HCT116 (cell line): ENCODE results near the gene KIAA0930. TPM values are rescaled to one million over a fixed set of nuclear protein-coding genes. Genes with fewer than 3 reads are reported as not detected.

Experiments used
- ATAC-seq: fragments of 200-7000 bp; cut with Tn5 transposase; 2 replicates; pipeline ENCODE4 v1.9.1; 2020; ENCODE audit warnings: mild to moderate bottlenecking, moderate library complexity
- BruUV-seq: library from RNA; stranded (reverse); fragments of 400-500 nt; replicated peaks from 2 replicates; lab custom pipeline; 2021; lab: Mats Ljungman, UMichigan
- CTCF ChIA-PET: fragments of 300-600 bp; sonication (Branson Sonifier 250); formaldehyde crosslinking; loops from one replicate; lab custom pipeline; 2021; ENCODE audit warnings: antibody characterized with exemption; lab: Charles Lee
- POLR2A ChIA-PET: fragments of 300-600, 350-600 bp; sonication (Branson Sonifier 250); formaldehyde crosslinking; loops from one replicate; lab custom pipeline; 2021; ENCODE audit warnings: antibody characterized with exemption; lab: Charles Lee
- RAD21 ChIA-PET, 2 experiments: fragments of 300-600 bp; sonication (Branson Sonifier 250); formaldehyde crosslinking; loops; one replicate each; lab custom pipeline; 2023; ENCODE audit warnings: low total read pairs in 2 of 2; ENCODE audit not compliant: uncharacterized antibody in 2 of 2, unreplicated experiment in 2 of 2, low non-redundant PET in 1 of 2; lab: Charles Lee
- DNase-seq: peaks from one replicate; pipeline ENCODE4 v3.0.0-alpha.2; 2010; ENCODE audit warnings: low read depth, low spot score
- H2AFZ ChIP-seq: fragments of 200-600 bp; shearing (Covaris generic), sonication (generic); 2 replicates; pipeline ENCODE4 v1.6.1; 2017; ENCODE audit warnings: low read depth, mixed run types, mixed read lengths, antibody characterized with exemption, low read length; ENCODE audit not compliant: poor library complexity, severe bottlenecking
- H3K27ac ChIP-seq: 2 replicates; pipeline ENCODE4 v1.5.1; 2012; ENCODE audit warnings: low read depth, low read length
- H3K27me3 ChIP-seq: fragments of 200-600 bp; sonication (generic); 2 replicates; pipeline ENCODE4 v1.6.1; 2016; ENCODE audit warnings: mixed run types, low read length, mixed read lengths; ENCODE audit not compliant: insufficient read depth
- H3K36me3 ChIP-seq, 2 experiments: fragments of 200-500 bp in 1 of 2; fragments of 200-600 bp in 1 of 2; sonication (Bioruptor generic) in 1 of 2; sonication (generic) in 1 of 2; 2 replicates each; pipeline versions ENCODE4 v1.5.1 to v1.6.1; 2014 to 2016; ENCODE audit warnings: low read length in 2 of 2, inconsistent platforms in 1 of 2, mixed read lengths in 1 of 2, mixed run types in 1 of 2; ENCODE audit not compliant: insufficient read depth in 2 of 2, control insufficient read depth in 1 of 2
- H3K4me1 ChIP-seq, 2 experiments: fragments of 200-600 bp in 1 of 2; sonication (generic) in 1 of 2; 2 replicates each; pipeline versions ENCODE4 v1.5.1 to v1.6.1; 2012 to 2017; ENCODE audit warnings: low read length in 2 of 2, inconsistent platforms in 1 of 2, mild to moderate bottlenecking in 1 of 2, mixed read lengths in 1 of 2, mixed run types in 1 of 2, moderate library complexity in 1 of 2; ENCODE audit not compliant: insufficient read depth in 2 of 2, control insufficient read depth in 1 of 2
- H3K4me2 ChIP-seq: fragments of 200-600 bp; sonication (generic); 2 replicates; pipeline ENCODE4 v1.6.1; 2017; ENCODE audit warnings: mixed run types, low read length, mixed read lengths
- H3K4me3 ChIP-seq, 2 experiments: fragments of 200-600 bp in 1 of 2; sonication (generic) in 1 of 2; replicated peaks in 1 of 2; 2 replicates each; pipeline ENCODE4 v1.5.1; 2011 to 2016; ENCODE audit warnings: low read length in 2 of 2, control low read depth in 1 of 2, low read depth in 1 of 2, mild to moderate bottlenecking in 1 of 2, mixed read lengths in 1 of 2, mixed run types in 1 of 2
- H3K79me2 ChIP-seq: fragments of 200-600 bp; sonication (generic); 2 replicates; pipeline ENCODE4 v1.6.1; 2017; ENCODE audit warnings: mild to moderate bottlenecking, mixed run types, low read length, moderate library complexity, mixed read lengths; ENCODE audit not compliant: insufficient read depth
- H3K9ac ChIP-seq: fragments of 200-600 bp; sonication (generic); 2 replicates; pipeline ENCODE4 v1.6.1; 2016; ENCODE audit warnings: low read length, mixed read lengths
- H3K9me2 ChIP-seq: fragments of 200-600 bp; sonication (generic), shearing (Covaris generic); 2 replicates; pipeline ENCODE4 v1.6.1; 2017; ENCODE audit warnings: mixed run types, mild to moderate bottlenecking, moderate library complexity; ENCODE audit not compliant: insufficient read depth
- H3K9me3 ChIP-seq, 2 experiments: fragments of 200-500 bp in 1 of 2; fragments of 200-600 bp in 1 of 2; sonication (Bioruptor generic) in 1 of 2; sonication (generic) in 1 of 2; 2 replicates each; pipeline ENCODE4 v1.6.1; 2014 to 2017; ENCODE audit warnings: low read length in 2 of 2, mixed read lengths in 2 of 2, inconsistent platforms in 1 of 2, low read depth in 1 of 2, mild to moderate bottlenecking in 1 of 2, mixed run types in 1 of 2, moderate library complexity in 1 of 2; ENCODE audit not compliant: control insufficient read depth in 1 of 2, insufficient read depth in 1 of 2
- H4K20me1 ChIP-seq: fragments of 200-600 bp; sonication (generic), shearing (Covaris generic); 2 replicates; pipeline ENCODE4 v1.6.1; 2017; ENCODE audit warnings: mixed run types, mild to moderate bottlenecking, moderate library complexity; ENCODE audit not compliant: insufficient read depth
- CBX3 ChIP-seq: IDR thresholded peaks from 2 replicates; pipeline ENCODE4 v1.6.1; 2012; ENCODE audit warnings: low read depth
- CEBPB ChIP-seq: IDR thresholded peaks from 2 replicates; pipeline ENCODE4 v1.6.1; 2012; ENCODE audit warnings: low read depth
- EGR1 ChIP-seq: IDR thresholded peaks from 2 replicates; pipeline ENCODE4 v1.6.1; 2012; ENCODE audit warnings: low read depth
- EZH2 ChIP-seq: fragments of 200-600 bp; sonication (generic); IDR thresholded peaks from 2 replicates; pipeline ENCODE4 v1.6.1; 2017; ENCODE audit warnings: antibody characterized with exemption, mixed run types
- EZH2phosphoT487 ChIP-seq: fragments of 200-600 bp; IDR thresholded peaks from 2 replicates; pipeline ENCODE4 v1.6.1; 2018; ENCODE audit warnings: antibody characterized with exemption, borderline replicate concordance
- FOSL1 ChIP-seq: IDR thresholded peaks from 2 replicates; pipeline ENCODE4 v1.6.1; 2012; ENCODE audit warnings: low read depth
- JUND ChIP-seq: IDR thresholded peaks from 2 replicates; pipeline ENCODE4 v1.6.1; 2012
- POLR2A ChIP-seq: IDR thresholded peaks from 2 replicates; pipeline ENCODE4 v1.7.0; 2011; ENCODE audit warnings: borderline replicate concordance; ENCODE audit not compliant: insufficient read depth, insufficient read length; ENCODE audit errors: extremely low read depth
- POLR2AphosphoS5 ChIP-seq: IDR thresholded peaks from 2 replicates; pipeline ENCODE4 v1.6.1; 2011; ENCODE audit warnings: mild to moderate bottlenecking, low read depth, low read length, moderate library complexity
- RAD21 ChIP-seq: IDR thresholded peaks from 2 replicates; pipeline ENCODE4 v1.6.1; 2012; ENCODE audit warnings: low read depth, mild to moderate bottlenecking
- SIN3A ChIP-seq: IDR thresholded peaks from 2 replicates; pipeline ENCODE4 v1.6.1; 2012; ENCODE audit warnings: low read depth
- SP1 ChIP-seq: IDR thresholded peaks from 2 replicates; pipeline ENCODE4 v1.6.1; 2012; ENCODE audit warnings: low read depth
- SRF ChIP-seq: IDR thresholded peaks from 2 replicates; pipeline ENCODE4 v1.6.1; 2012; ENCODE audit warnings: low read depth
- YY1 ChIP-seq: IDR thresholded peaks from 2 replicates; pipeline ENCODE4 v1.6.1; 2011; ENCODE audit warnings: low read length, low read depth, moderate library complexity, mild to moderate bottlenecking; ENCODE audit not compliant: insufficient replicate concordance; ENCODE audit errors: extremely low read depth
- ZFX ChIP-seq: fragments of 450-650 bp; IDR thresholded peaks from 2 replicates; pipeline ENCODE4 v1.6.1; 2017
- ZNF274 ChIP-seq: fragments of 200-500 bp; sonication (Bioruptor generic); IDR thresholded peaks from 2 replicates; pipeline ENCODE4 v1.6.1; 2014; ENCODE audit warnings: mild to moderate bottlenecking, low read depth, low read length, inconsistent platforms
- intact Hi-C: fragments of 100-400 bp; cut with micrococcal nuclease; formaldehyde crosslinking; loops from 2 replicates; pipeline ENCODE4 v1.10.0; 2022
- total RNA-seq: library from RNA; stranded (reverse); gene quantifications from one replicate; pipeline ENCODE4 v1.2.1, GENCODE V29; 2021; ENCODE audit not compliant: unreplicated experiment
- TF ChIP-seq, protein P1 (sequence below): IDR thresholded peaks from 2 replicates; pipeline ENCODE4 v1.6.1; 2012
- TF ChIP-seq, protein P2 (sequence below): IDR thresholded peaks from 2 replicates; pipeline ENCODE4 v1.6.1; 2012; ENCODE audit warnings: low read depth
- TF ChIP-seq, protein P3 (sequence below): IDR thresholded peaks from 2 replicates; pipeline ENCODE4 v1.6.1; 2011; ENCODE audit warnings: mild to moderate bottlenecking, low read length, moderate library complexity; ENCODE audit not compliant: insufficient replicate concordance; ENCODE audit errors: extremely low read depth
- TF ChIP-seq, protein P4 (sequence below), 3 experiments: fragments of 200-600 bp in 1 of 3; sonication (generic) in 1 of 3; IDR thresholded peaks in 2 of 3; conservative IDR thresholded peaks in 1 of 3; 2 replicates each; pipeline ENCODE4 v1.5.1; 2012 to 2017; ENCODE audit warnings: low read depth in 2 of 3, low read length in 2 of 3, antibody characterized with exemption in 1 of 3, borderline replicate concordance in 1 of 3, control low read depth in 1 of 3, mild to moderate bottlenecking in 1 of 3, mixed read lengths in 1 of 3, mixed run types in 1 of 3, moderate library complexity in 1 of 3; ENCODE audit not compliant: insufficient read depth in 1 of 3

KIAA0930 gene
- total RNA-seq, 1 experiment from 2014 or later: 60.9 TPM

DNA sequence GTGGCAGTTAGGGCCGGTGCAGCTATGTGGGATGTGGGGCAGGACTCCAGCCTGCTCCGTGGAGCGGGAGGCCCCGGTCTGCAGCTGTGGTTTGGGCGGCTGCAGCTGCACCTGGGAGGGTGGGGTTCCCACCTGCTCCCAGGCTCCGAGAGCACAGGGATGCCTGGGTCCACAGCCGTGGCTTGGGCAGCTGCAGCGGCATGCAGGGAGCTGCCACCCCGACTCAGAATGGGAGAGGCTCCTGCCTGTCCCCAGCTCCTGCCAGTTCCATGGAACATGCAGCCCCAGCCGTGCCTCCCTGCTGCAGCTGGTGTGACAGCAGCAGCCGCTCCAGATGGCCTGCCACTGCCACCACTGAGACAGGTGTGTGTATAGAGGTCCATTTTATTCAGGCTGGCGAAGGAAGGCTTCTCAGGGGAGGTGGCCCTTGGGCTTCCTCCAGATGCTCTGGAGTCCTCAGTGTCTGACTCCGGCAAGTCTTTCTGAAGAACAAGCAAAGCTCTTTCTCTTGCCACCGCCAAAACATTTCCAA is 22.3 kb upstream of the KIAA0930 start:
- Histone ChIP-seq H3K27ac (no peak overlapping the region), H3K9me2 (no peaks in the 10 kb centered on the region), H3K4me1 (peaks cover 8 to 22% of the 10 kb centered on the region in 2 experiments; a peak in 3 of 4 replicates), H3K36me3 (no peaks in the 10 kb centered on the region), H3K27me3 (no peaks in the 10 kb centered on the region), H3K79me2 (no peaks in the 10 kb centered on the region), H3K9me3 (no peaks in the 10 kb centered on the region), H2AFZ (no peak overlapping the region)
- intact Hi-C loops: no loop called here
- no peak for ATAC-seq
- BruUV-seq: no TSS peak
- no peak for TF ChIP-seq POLR2AphosphoS5
- no peak for TF ChIP-seq JUND
- TF ChIP-seq SP1: no peak
- no peak for TF ChIP-seq YY1
- TF ChIP-seq CBX3: no peak
- no peak for TF ChIP-seq ZFX
- no peak for TF ChIP-seq SRF
- no peak for TF ChIP-seq EGR1
- no peak for TF ChIP-seq EZH2phosphoT487
- TF ChIP-seq, protein P1, sequence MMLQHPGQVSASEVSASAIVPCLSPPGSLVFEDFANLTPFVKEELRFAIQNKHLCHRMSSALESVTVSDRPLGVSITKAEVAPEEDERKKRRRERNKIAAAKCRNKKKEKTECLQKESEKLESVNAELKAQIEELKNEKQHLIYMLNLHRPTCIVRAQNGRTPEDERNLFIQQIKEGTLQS: no peak
- no peak for TF ChIP-seq POLR2A
- TF ChIP-seq, protein P2, sequence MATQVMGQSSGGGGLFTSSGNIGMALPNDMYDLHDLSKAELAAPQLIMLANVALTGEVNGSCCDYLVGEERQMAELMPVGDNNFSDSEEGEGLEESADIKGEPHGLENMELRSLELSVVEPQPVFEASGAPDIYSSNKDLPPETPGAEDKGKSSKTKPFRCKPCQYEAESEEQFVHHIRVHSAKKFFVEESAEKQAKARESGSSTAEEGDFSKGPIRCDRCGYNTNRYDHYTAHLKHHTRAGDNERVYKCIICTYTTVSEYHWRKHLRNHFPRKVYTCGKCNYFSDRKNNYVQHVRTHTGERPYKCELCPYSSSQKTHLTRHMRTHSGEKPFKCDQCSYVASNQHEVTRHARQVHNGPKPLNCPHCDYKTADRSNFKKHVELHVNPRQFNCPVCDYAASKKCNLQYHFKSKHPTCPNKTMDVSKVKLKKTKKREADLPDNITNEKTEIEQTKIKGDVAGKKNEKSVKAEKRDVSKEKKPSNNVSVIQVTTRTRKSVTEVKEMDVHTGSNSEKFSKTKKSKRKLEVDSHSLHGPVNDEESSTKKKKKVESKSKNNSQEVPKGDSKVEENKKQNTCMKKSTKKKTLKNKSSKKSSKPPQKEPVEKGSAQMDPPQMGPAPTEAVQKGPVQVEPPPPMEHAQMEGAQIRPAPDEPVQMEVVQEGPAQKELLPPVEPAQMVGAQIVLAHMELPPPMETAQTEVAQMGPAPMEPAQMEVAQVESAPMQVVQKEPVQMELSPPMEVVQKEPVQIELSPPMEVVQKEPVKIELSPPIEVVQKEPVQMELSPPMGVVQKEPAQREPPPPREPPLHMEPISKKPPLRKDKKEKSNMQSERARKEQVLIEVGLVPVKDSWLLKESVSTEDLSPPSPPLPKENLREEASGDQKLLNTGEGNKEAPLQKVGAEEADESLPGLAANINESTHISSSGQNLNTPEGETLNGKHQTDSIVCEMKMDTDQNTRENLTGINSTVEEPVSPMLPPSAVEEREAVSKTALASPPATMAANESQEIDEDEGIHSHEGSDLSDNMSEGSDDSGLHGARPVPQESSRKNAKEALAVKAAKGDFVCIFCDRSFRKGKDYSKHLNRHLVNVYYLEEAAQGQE: no peak
- TF ChIP-seq RAD21: no peak
- no peak for TF ChIP-seq FOSL1
- TF ChIP-seq EZH2: no peak
- TF ChIP-seq, protein P3, sequence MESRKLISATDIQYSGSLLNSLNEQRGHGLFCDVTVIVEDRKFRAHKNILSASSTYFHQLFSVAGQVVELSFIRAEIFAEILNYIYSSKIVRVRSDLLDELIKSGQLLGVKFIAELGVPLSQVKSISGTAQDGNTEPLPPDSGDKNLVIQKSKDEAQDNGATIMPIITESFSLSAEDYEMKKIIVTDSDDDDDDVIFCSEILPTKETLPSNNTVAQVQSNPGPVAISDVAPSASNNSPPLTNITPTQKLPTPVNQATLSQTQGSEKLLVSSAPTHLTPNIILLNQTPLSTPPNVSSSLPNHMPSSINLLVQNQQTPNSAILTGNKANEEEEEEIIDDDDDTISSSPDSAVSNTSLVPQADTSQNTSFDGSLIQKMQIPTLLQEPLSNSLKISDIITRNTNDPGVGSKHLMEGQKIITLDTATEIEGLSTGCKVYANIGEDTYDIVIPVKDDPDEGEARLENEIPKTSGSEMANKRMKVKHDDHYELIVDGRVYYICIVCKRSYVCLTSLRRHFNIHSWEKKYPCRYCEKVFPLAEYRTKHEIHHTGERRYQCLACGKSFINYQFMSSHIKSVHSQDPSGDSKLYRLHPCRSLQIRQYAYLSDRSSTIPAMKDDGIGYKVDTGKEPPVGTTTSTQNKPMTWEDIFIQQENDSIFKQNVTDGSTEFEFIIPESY: no peak
- no peak for TF ChIP-seq CEBPB
- TF ChIP-seq ZNF274: no peak
- TF ChIP-seq, protein P4, sequence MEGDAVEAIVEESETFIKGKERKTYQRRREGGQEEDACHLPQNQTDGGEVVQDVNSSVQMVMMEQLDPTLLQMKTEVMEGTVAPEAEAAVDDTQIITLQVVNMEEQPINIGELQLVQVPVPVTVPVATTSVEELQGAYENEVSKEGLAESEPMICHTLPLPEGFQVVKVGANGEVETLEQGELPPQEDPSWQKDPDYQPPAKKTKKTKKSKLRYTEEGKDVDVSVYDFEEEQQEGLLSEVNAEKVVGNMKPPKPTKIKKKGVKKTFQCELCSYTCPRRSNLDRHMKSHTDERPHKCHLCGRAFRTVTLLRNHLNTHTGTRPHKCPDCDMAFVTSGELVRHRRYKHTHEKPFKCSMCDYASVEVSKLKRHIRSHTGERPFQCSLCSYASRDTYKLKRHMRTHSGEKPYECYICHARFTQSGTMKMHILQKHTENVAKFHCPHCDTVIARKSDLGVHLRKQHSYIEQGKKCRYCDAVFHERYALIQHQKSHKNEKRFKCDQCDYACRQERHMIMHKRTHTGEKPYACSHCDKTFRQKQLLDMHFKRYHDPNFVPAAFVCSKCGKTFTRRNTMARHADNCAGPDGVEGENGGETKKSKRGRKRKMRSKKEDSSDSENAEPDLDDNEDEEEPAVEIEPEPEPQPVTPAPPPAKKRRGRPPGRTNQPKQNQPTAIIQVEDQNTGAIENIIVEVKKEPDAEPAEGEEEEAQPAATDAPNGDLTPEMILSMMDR (IDR thresholded peaks at IDR 0.05 in 2 of 3, conservative IDR thresholded peaks at IDR 0.05 in 1 of 3; ENCODE audit: borderline replicate concordance in 1 of 3, insufficient read depth in 1 of 3, low read depth in 2 of 3, low read length in 2 of 3): no peak
- no peak for TF ChIP-seq SIN3A
- TF ChIP-seq, all 23 proteins: peak for 0
- H3K4me2 ChIP-seq: no peak overlapping the region
- H4K20me1 ChIP-seq: no peaks in the 10 kb centered on the region
- H3K4me3 ChIP-seq: no peak overlapping the region
- no peak for DNase-seq
- RAD21 ChIA-PET: no interaction called here
- no peak overlapping the region for H3K9ac ChIP-seq
- POLR2A ChIA-PET: no interaction called here
- CTCF ChIA-PET: interaction anchor here (1.4 kb wide), 1 partner anchor 13 kb away, joined by 5 read pairs; no protein-coding TSS in a partner anchor
